ENCODE data around the gene CEP57L1.

CEP57L1 gene

GRCh38 chr6:109097661-109098060, 2.4 kb downstream of the CEP57L1 start:
- Histone ChIP-seq H3K79me1 (ENCODE audit: low read length) (peaks cover 8% of the 10 kb centered on the region), H3K4me2 (ENCODE audit: low read length) (no peak overlapping the region), H3K9me3 (ENCODE audit: insufficient read depth, low read depth, low read length) (no peaks in the 10 kb centered on the region), H2AFZ (ENCODE audit: insufficient read depth, low read length, poor library complexity) (no peak overlapping the region), H3K14ac (ENCODE audit: low read length) (no peak overlapping the region), H3K79me2 (ENCODE audit: control insufficient read depth, insufficient read depth, low read length, poor library complexity) (peaks cover 4% of the 10 kb centered on the region), H3K27ac (ENCODE audit: low read depth, low read length) (no peak overlapping the region), H4K12ac (ENCODE audit: low read depth, low read length) (no peak overlapping the region), H3K4ac (ENCODE audit: low read depth, low read length) (no peak overlapping the region), H2BK5ac (ENCODE audit: low read depth, low read length, poor library complexity) (no peak overlapping the region), H2BK120ac (ENCODE audit: insufficient read depth, low read length, poor library complexity) (no peak overlapping the region), H3K9ac (ENCODE audit: low read length) (no peak overlapping the region), H3K27me3 (ENCODE audit: insufficient read depth, low read length) (no peaks in the 10 kb centered on the region), H3K23ac (ENCODE audit: low read length) (no peak overlapping the region), H4K91ac (ENCODE audit: low read depth, low read length) (no peak overlapping the region), H2BK12ac (ENCODE audit: low read length) (no peak overlapping the region), H3K4me3 (ENCODE audit: low read depth, low read length) (no peak overlapping the region), H2AK5ac (ENCODE audit: low read length) (no peak overlapping the region), H3K18ac (ENCODE audit: low read length) (no peak overlapping the region), H4K8ac (ENCODE audit: low read depth, low read length) (no peak overlapping the region), H3K36me3 (ENCODE audit: control insufficient read depth in 1 of 2, insufficient read depth in 2 of 2, low read length in 2 of 2) (no peaks in the 10 kb centered on the region), H3K4me1 (ENCODE audit: control insufficient read depth in 1 of 2, insufficient read depth in 2 of 2, low read length in 2 of 2) (peaks cover 0 to 2% of the 10 kb centered on the region in 2 experiments)
- no CpG with 5 or more reads among the region's 1 CpG for WGBS (ENCODE audit: extremely low coverage, insufficient coverage, insufficient read length)
- no peak for DNase-seq

- Histone ChIP-seq H3K14ac (ENCODE audit: low read length) (no peak overlapping the region), H4K12ac (ENCODE audit: low read depth, low read length) (no peak overlapping the region), H4K8ac (ENCODE audit: low read depth, low read length) (no peak overlapping the region), H2BK12ac (ENCODE audit: low read length) (no peak overlapping the region), H2AK5ac (ENCODE audit: low read length) (no peak overlapping the region), H3K18ac (ENCODE audit: low read length) (no peak overlapping the region), H2BK120ac (ENCODE audit: insufficient read depth, low read length, poor library complexity) (no peak overlapping the region), H3K79me2 (ENCODE audit: control insufficient read depth, insufficient read depth, low read length, poor library complexity) (no peaks in the 10 kb centered on the region), H2BK5ac (ENCODE audit: low read depth, low read length, poor library complexity) (no peak overlapping the region), H3K9ac (ENCODE audit: low read length) (no peak overlapping the region), H2AFZ (ENCODE audit: insufficient read depth, low read length, poor library complexity) (no peak overlapping the region), H3K4me2 (ENCODE audit: low read length) (no peak overlapping the region), H3K79me1 (ENCODE audit: low read length) (no peaks in the 10 kb centered on the region), H4K91ac (ENCODE audit: low read depth, low read length) (no peak overlapping the region), H3K4me3 (ENCODE audit: low read depth, low read length) (no peak overlapping the region), H3K36me3 (ENCODE audit: control insufficient read depth in 1 of 2, insufficient read depth in 2 of 2, low read length in 2 of 2) (no peaks in the 10 kb centered on the region), H3K4me1 (ENCODE audit: control insufficient read depth in 1 of 2, insufficient read depth in 2 of 2, low read length in 2 of 2) (no peaks in the 10 kb centered on the region), H3K9me3 (ENCODE audit: insufficient read depth, low read depth, low read length) (no peaks in the 10 kb centered on the region), H3K27me3 (ENCODE audit: insufficient read depth, low read length) (no peaks in the 10 kb centered on the region), H3K27ac (ENCODE audit: low read depth, low read length) (no peak overlapping the region), H3K4ac (ENCODE audit: low read depth, low read length) (no peak overlapping the region), H3K23ac (ENCODE audit: low read length) (no peak overlapping the region)
- DNase-seq = no peak
- no CpG with 5 or more reads among the region's 1 CpG for WGBS (ENCODE audit: extremely low coverage, insufficient coverage, insufficient read length)
Observed at GRCh38 chr6:109102762-109103161, 7.5 kb downstream of the CEP57L1 start.

- Histone ChIP-seq H3K9me3 (ENCODE audit: insufficient read depth, low read depth, low read length) (no peaks in the 10 kb centered on the region), H2AFZ (ENCODE audit: insufficient read depth, low read length, poor library complexity) (no peak overlapping the region), H3K27me3 (ENCODE audit: insufficient read depth, low read length) (no peaks in the 10 kb centered on the region), H4K91ac (ENCODE audit: low read depth, low read length) (no peak overlapping the region), H4K8ac (ENCODE audit: low read depth, low read length) (no peak overlapping the region), H3K4me3 (ENCODE audit: low read depth, low read length) (no peak overlapping the region), H3K4me2 (ENCODE audit: low read length) (no peak overlapping the region), H2BK5ac (ENCODE audit: low read depth, low read length, poor library complexity) (no peak overlapping the region), H3K14ac (ENCODE audit: low read length) (no peak overlapping the region), H2BK120ac (ENCODE audit: insufficient read depth, low read length, poor library complexity) (no peak overlapping the region), H3K4ac (ENCODE audit: low read depth, low read length) (no peak overlapping the region), H3K79me2 (ENCODE audit: control insufficient read depth, insufficient read depth, low read length, poor library complexity) (no peaks in the 10 kb centered on the region), H3K9ac (ENCODE audit: low read length) (no peak overlapping the region), H3K23ac (ENCODE audit: low read length) (no peak overlapping the region), H3K4me1 (ENCODE audit: control insufficient read depth in 1 of 2, insufficient read depth in 2 of 2, low read length in 2 of 2) (no peaks in the 10 kb centered on the region), H3K27ac (ENCODE audit: low read depth, low read length) (no peak overlapping the region), H3K18ac (ENCODE audit: low read length) (no peak overlapping the region), H2AK5ac (ENCODE audit: low read length) (no peak overlapping the region), H3K36me3 (ENCODE audit: control insufficient read depth in 1 of 2, insufficient read depth in 2 of 2, low read length in 2 of 2) (no peaks in the 10 kb centered on the region), H2BK12ac (ENCODE audit: low read length) (no peak overlapping the region), H3K79me1 (ENCODE audit: low read length) (no peaks in the 10 kb centered on the region), H4K12ac (ENCODE audit: low read depth, low read length) (no peak overlapping the region)
- DNase-seq = no peak
Observed at GRCh38 chr6:109103942-109104341, 8.6 kb downstream of the CEP57L1 start.

GRCh38 chr6:109104512-109104911, 9.2 kb downstream of the CEP57L1 start:
- no peaks in the 10 kb centered on the region for H3K36me3 ChIP-seq (ENCODE audit: control insufficient read depth in 1 of 2, insufficient read depth in 2 of 2, low read length in 2 of 2)
- no peak overlapping the region for H3K4me3 ChIP-seq (ENCODE audit: low read depth, low read length)
- no peak overlapping the region for H2BK5ac ChIP-seq (ENCODE audit: low read depth, low read length, poor library complexity)
- no peaks in the 10 kb centered on the region for H3K9me3 ChIP-seq (ENCODE audit: insufficient read depth, low read depth, low read length)
- no peaks in the 10 kb centered on the region for H3K79me1 ChIP-seq (ENCODE audit: low read length)
- H4K8ac ChIP-seq (ENCODE audit: low read depth, low read length) = no peak overlapping the region
- no peak overlapping the region for H3K9ac ChIP-seq (ENCODE audit: low read length)
- H4K12ac ChIP-seq (ENCODE audit: low read depth, low read length) = no peak overlapping the region
- no peak overlapping the region for H3K23ac ChIP-seq (ENCODE audit: low read length)
- H2AK5ac ChIP-seq (ENCODE audit: low read length) = no peak overlapping the region
- no peak overlapping the region for H2BK120ac ChIP-seq (ENCODE audit: insufficient read depth, low read length, poor library complexity)
- no peak overlapping the region for H3K27ac ChIP-seq (ENCODE audit: low read depth, low read length)
- H3K14ac ChIP-seq (ENCODE audit: low read length) = no peak overlapping the region
- no peak overlapping the region for H2AFZ ChIP-seq (ENCODE audit: insufficient read depth, low read length, poor library complexity)
- DNase-seq = no peak
- H3K18ac ChIP-seq (ENCODE audit: low read length) = no peak overlapping the region
- H3K4ac ChIP-seq (ENCODE audit: low read depth, low read length) = no peak overlapping the region
- no peaks in the 10 kb centered on the region for H3K79me2 ChIP-seq (ENCODE audit: control insufficient read depth, insufficient read depth, low read length, poor library complexity)
- no peaks in the 10 kb centered on the region for H3K27me3 ChIP-seq (ENCODE audit: insufficient read depth, low read length)
- H3K4me1 ChIP-seq (ENCODE audit: control insufficient read depth in 1 of 2, insufficient read depth in 2 of 2, low read length in 2 of 2) = no peaks in the 10 kb centered on the region
- no peak overlapping the region for H2BK12ac ChIP-seq (ENCODE audit: low read length)
- H4K91ac ChIP-seq (ENCODE audit: low read depth, low read length) = no peak overlapping the region
- no CpG with 5 or more reads among the region's 3 CpGs for WGBS (ENCODE audit: extremely low coverage, insufficient coverage, insufficient read length)
- H3K4me2 ChIP-seq (ENCODE audit: low read length) = no peak overlapping the region

All from trophoblast cell (in vitro differentiated cells and primary cell).